Stromal cell of bone marrow (primary cell): Measurements from ENCODE around the gene CRTC3.

Experiments used
- DNase-seq: peaks from one replicate; pipeline ENCODE4 v3.0.0-alpha.2; 2012; ENCODE audit warnings: low read depth

The CRTC3 gene

DNA sequence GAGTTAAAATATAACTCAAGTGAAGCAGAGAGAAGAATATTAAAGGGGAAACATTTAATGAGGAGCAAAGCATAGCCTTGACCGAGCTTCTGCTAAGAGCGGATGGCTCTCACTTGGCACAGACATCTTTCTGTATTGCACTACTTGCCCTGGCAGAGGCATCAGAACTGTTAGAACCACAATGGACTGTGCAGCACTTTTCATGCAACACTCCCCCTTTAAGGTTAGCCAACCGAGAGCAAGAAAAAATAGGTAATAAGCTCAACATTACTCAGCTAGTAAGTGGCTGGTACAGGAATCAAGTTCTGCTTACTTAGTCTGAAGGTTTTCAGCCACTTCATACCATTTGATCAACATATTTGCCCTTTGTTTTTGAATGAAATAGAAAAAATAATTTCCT is 33.7 kb downstream of the CRTC3 start:
- DNase-seq, result no peak

GRCh38 chr15:90564051-90564450 is 34.3 kb downstream of the CRTC3 start:
- no peak for DNase-seq

GRCh38 chr15:90564590-90564989 is 34.9 kb downstream of the CRTC3 start:
- DNase-seq, result no peak

- DNase-seq, result no peak
These were observed 36.1 kb downstream of the CRTC3 start for GRCh38 chr15:90565866-90566265.

DNA sequence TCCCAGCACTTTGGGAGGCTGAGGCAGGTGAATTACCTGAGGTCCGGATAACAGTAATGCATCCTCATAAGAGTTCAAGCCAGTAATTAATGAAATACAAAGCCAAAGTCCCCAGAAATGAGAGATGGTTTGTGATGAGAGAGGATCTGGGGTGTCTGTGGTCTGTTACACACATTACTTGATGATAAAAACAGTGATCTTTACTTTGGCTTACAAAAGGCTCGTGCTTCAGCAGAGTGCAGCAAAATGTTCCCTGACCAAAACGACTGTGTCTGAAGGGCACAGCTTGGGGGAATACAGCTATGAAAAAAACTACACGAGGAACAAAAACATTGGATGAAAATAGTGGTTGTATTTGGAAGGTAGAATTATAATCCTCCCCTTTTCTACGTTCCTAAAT is 40.9 kb downstream of the CRTC3 start:
- DNase-seq, result no peak

- DNase-seq, result peak; percentile 23
These were observed 41.4 kb downstream of the CRTC3 start for GRCh38 chr15:90571063-90571541.

GRCh38 chr15:90572893-90573292 is 43.2 kb downstream of the CRTC3 start:
- no peak for DNase-seq

GRCh38 chr15:90576711-90577389 is 47.1 kb downstream of the CRTC3 start:
- no peak for DNase-seq

GRCh38 chr15:90579213-90579612 is 49.5 kb downstream of the CRTC3 start:
- no peak for DNase-seq

- DNase-seq, result no peak
These were observed 50.4 kb downstream of the CRTC3 start for GRCh38 chr15:90580099-90580498.

DNA sequence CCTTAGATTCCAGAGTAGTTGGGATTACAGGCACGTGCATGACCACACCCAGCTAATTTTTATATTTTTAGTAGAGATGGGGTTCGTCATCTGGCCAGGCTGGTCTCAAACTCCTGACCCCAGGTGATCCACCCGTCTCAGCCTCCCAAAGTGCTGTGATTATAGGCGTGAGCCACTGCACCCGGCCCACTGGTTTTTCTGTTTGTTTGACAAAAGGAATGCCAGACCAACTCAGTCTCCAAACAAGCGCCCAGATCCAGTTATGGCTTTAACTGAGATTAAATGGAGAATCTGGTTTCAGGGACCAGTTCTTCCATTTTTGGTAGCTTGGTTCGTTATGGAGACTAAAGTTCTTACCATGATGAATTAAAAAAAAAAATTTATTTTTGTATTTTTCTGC is 50.8 kb downstream of the CRTC3 start:
- DNase-seq, result no peak

- DNase-seq, result no peak
These were observed 51.2 kb downstream of the CRTC3 start for GRCh38 chr15:90580946-90581345.

GRCh38 chr15:90581771-90582352 is 52.1 kb downstream of the CRTC3 start:
- no peak for DNase-seq

- DNase-seq, result no peak
These were observed 52.8 kb downstream of the CRTC3 start for GRCh38 chr15:90582553-90582952.

- no peak for DNase-seq
These were observed 53.9 kb downstream of the CRTC3 start for GRCh38 chr15:90583471-90584252.

DNA sequence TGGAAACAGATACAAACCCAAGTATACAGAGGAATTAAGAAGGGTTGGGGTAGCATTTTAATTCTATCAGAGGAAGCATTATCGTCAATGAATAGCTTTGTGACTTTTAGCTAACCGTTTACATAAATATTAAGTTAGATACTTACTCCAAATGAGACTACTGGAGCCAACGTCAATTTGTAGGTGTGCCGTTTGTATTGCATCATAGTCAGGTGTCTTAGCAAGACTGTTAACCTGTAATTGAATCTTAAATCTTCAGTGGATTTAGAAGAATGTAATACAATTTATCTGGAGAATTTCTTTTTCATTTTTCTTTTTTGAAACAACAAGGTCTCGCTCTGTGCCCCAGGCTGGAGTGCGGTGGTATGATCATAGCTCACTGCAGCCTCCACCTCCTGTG is 55.1 kb downstream of the CRTC3 start:
- no peak for DNase-seq

DNA sequence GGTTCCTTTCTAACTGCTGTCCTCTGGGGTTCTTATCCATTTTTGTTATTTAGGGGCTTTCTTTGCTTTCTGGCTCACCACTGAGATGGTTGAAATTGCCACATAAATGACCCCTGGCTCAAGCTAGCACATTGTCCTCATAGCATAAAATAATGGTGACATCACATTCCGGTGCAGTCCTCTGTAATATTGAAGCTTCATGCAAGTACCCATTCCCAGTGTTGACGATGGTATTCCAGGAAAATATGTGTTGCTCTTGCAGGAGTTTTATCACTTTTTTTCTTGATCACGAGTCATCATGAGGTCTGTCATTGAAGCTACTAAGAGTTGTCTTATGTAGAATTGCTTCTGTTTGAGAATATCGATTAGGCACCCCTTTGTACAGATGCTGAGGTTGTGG is 56.1 kb downstream of the CRTC3 start:
- DNase-seq, result no peak

- DNase-seq, result no peak
These were observed 57.2 kb downstream of the CRTC3 start for GRCh38 chr15:90586948-90587347.

- DNase-seq, result no peak
These were observed 58.7 kb downstream of the CRTC3 start for GRCh38 chr15:90588427-90588826.

DNA sequence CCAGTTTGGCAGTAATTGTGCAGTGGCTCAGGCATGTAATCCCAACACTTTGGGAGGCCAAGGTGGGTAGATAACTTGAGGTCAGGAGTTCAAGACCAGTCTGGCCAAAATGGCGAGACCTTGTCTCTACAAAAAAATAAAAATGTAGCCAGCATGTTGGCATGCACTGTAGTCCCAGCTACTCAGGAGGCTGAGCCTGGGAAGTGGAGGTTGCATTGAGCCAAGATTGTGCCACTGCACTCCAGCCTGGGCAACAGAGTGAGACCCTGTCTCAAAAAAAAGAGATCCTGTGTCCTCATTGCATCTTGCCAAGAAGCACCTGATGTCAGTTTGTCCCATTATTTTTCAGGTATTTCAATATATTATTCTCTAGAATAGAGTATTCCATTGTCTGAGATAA is 61.8 kb downstream of the CRTC3 start:
- no peak for DNase-seq

GRCh38 chr15:90592131-90592881 is 62.6 kb downstream of the CRTC3 start:
- DNase-seq, result no peak

- DNase-seq, result no peak
These were observed 63.9 kb downstream of the CRTC3 start for GRCh38 chr15:90593499-90594158.
